B cell (primary cell): Measurements from ENCODE around the gene GLB1L2.

Experiments
- EZH2 ChIP-seq: IDR thresholded peaks from 2 replicates; pipeline ENCODE4 v1.6.1; 2012; ENCODE audit warnings: borderline replicate concordance, low read depth, mild to moderate bottlenecking, moderate library complexity, low read length; ENCODE audit not compliant: insufficient read depth, poor library complexity, severe bottlenecking
- TF ChIP-seq, protein P1 (sequence below): fragments of 200-600 bp; IDR thresholded peaks from one replicate; pipeline ENCODE4 v1.8.0; 2022; ENCODE audit warnings: antibody characterized with exemption, mild to moderate bottlenecking

DNA sequence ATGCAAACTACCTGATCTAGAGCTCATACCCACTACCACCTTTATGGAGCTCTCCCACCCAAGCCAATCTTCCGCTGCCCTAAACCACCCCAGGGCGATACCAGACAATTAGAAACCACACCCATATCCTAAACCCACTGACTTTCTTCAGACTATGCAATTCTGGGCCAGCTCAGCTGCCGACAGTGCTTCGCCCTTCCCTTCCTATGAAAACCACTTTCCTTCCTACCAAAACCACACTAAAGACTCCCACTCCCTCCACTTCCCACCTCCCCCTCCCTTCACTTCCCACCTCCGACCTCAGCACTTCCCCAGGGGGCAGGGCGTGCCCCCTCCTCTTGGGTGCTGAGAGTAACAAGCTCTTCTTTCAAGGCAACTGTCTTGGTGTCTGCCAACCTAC, 55.2 kb downstream of the GLB1L2 start:
- TF ChIP-seq, protein P1, sequence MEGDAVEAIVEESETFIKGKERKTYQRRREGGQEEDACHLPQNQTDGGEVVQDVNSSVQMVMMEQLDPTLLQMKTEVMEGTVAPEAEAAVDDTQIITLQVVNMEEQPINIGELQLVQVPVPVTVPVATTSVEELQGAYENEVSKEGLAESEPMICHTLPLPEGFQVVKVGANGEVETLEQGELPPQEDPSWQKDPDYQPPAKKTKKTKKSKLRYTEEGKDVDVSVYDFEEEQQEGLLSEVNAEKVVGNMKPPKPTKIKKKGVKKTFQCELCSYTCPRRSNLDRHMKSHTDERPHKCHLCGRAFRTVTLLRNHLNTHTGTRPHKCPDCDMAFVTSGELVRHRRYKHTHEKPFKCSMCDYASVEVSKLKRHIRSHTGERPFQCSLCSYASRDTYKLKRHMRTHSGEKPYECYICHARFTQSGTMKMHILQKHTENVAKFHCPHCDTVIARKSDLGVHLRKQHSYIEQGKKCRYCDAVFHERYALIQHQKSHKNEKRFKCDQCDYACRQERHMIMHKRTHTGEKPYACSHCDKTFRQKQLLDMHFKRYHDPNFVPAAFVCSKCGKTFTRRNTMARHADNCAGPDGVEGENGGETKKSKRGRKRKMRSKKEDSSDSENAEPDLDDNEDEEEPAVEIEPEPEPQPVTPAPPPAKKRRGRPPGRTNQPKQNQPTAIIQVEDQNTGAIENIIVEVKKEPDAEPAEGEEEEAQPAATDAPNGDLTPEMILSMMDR, result no peak
- TF ChIP-seq EZH2, result no peak
